ENCODE results near the gene LTA.

GRCh38 chr6:31615748-31616147, 43.7 kb downstream of the LTA start:
- TF ChIP-seq TAF1 (IDR thresholded peaks at IDR 0.05; ENCODE audit: borderline replicate concordance, insufficient read depth, low read length) (no peak), REST (IDR thresholded peaks at IDR 0.05; ENCODE audit: insufficient read depth in 1 of 2, low read depth in 2 of 2, low read length in 2 of 2) (no peak)
